ENCODE data around the gene DNAH8.

DNA sequence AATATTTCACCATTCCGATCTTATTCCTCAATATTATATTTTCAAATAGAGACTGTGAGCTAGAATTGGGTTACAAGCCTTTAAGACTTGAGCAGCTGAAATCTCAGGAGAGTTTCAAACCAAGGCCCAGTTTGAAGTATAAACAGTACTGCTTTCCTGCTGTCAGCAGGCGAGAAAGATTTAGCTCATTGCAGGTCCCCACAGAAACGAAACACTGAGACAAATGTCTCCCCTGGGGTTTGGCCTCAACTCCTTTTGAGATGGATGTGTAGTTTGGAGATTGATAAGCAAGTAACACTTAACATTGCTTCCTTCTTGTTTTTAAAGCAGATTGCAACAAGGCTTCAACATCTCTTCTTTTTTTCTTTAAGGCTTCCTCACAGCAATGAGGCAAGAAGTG, 311.1 kb downstream of the DNAH8 start:
- TF ChIP-seq, protein P1, sequence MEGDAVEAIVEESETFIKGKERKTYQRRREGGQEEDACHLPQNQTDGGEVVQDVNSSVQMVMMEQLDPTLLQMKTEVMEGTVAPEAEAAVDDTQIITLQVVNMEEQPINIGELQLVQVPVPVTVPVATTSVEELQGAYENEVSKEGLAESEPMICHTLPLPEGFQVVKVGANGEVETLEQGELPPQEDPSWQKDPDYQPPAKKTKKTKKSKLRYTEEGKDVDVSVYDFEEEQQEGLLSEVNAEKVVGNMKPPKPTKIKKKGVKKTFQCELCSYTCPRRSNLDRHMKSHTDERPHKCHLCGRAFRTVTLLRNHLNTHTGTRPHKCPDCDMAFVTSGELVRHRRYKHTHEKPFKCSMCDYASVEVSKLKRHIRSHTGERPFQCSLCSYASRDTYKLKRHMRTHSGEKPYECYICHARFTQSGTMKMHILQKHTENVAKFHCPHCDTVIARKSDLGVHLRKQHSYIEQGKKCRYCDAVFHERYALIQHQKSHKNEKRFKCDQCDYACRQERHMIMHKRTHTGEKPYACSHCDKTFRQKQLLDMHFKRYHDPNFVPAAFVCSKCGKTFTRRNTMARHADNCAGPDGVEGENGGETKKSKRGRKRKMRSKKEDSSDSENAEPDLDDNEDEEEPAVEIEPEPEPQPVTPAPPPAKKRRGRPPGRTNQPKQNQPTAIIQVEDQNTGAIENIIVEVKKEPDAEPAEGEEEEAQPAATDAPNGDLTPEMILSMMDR (IDR thresholded peaks at IDR 0.05) = no peak
- no peak for TF ChIP-seq POLR2A (IDR thresholded peaks at IDR 0.05)

All from testis (tissue), 2 donors.